DMS53 (cell line): ENCODE results near the gene KLK11.

Experiments
- DNase-seq: peaks from one replicate; lab custom pipeline; 2025; lab: John Stamatoyannopoulos, UW

Gene KLK11

DNA sequence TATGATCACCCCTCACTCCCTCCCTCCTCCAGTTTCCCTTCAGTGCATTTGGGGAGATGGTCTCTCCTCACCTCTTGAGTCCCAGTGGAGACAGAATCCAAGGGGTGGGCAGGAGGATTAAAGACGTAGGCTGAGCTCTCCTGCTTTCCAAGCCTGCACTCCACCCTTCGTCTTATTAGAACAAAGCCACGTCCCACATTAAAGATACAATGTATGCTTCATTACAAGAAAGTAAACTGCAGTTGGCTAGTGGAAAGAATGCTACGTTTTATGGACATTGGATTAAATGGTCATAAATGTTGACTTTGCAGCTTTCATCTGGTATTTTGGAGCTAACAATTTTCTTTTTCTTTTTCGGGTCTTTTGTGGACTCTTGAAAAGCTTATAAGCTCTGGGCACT, 1.5 kb upstream of the KLK11 start:
- DNase-seq: no peak

DNA sequence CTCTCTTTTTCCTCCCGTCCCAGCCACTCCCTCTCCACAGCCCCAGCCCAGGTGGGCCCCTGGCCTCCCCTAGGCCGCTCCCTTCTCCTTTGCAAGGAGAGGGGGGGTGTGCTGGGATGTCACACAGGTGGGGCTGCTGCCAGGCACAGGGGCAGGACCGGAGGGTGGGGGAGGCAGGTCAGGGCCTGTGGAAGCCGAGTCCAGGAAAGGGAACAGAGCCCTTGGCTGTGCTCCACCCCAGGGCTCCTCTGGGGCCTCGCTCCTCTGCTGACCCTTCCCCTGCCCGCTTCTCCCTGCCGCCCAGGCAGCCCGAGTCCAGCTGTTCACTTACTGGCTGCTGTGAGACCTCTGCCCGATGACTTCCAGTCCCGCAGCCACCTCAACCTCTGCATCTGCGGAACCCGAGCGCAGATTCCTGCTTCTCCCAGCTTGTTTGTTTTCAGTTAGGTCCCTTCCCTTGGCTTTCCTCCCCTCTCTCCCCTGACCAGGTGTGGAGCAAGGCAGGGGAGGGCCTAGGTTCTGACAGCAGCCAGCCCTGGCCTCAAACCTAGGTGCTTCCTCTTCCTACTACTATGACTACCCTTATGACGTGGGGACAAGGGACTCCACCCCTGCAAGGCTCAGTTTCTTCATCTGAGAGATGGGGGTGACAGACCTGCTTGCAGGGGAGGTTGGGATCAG, 850 bp upstream of the KLK11 start:
- peak; percentile 86 for DNase-seq

DNA sequence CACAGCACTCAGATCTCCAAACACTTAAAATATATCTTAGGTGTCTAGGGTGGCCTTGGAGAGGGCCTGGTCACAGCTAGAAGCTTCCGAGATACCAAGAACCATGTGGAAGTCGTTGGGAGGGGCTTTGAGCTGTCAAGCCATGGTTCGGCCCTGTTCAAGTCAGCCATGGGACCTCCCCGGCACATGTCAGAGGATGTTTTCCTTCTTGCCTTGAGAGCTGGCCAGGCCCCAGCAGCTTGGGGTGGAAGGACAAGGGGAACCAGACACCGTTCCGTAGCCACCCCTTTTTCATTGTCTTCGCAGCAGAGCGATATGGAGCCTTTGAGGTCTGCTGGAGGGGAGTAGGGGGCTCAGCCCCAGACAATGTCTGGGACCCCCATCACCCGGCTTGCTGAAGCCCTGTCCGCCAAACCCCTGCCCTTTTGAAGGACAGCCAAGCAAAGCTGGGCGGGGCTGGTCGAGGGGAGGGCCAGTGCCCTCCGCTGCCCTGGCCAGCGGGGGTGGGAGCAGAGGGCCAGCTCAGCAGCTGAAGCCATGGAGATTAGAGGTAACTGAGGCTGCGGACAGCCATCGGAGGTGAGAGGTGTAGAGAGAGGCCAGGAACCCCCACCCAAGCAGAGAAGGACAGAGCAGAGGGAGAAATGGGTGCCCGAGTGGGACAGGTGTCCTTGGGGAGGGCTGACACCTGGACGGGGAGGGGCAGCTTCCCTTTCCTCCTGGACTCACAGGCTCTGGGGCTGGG, 435 bp downstream of the KLK11 start:
- peak; percentile 80 for DNase-seq

DNA sequence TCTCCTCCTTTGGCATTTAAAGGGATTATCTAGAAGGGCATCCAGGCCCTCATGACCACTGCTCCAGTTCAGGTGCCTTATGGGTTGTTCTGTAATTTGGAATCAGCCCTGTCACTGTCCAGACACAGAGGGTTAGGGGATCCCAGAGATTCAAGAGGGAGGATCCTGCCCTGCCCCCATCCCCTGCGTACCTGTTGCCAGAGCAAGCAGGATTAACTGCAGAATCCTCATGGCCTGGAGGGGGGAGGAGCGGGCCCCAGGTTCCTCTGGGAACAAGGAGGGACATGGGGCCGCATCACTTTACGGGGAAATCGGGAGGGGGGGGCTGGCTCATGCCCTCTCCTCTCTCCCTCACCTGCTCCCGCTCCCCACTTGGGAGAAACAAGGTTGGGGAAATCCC, 1.0 kb downstream of the KLK11 start:
- peak; percentile 83 for DNase-seq

DNA sequence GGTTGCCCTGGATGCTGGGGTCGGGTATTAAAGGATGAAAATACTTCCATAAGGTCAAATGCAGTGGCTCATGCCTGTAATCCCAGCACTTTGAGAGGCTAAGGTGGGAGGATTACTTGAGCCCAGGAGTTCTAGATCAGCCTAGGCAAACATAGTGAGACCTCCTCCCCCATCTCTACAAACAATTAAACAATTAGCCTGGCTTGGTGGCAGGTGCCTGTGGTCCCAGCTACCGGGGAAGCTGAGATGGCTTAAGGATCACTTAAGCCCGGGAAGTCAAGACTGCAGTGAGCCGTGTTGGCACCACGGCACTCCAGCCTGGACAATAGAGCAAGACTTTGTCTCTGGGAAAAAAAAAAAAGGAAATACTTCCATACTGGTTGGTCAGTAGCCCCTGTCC, 1.5 kb downstream of the KLK11 start:
- peak; percentile 93 for DNase-seq

DNA sequence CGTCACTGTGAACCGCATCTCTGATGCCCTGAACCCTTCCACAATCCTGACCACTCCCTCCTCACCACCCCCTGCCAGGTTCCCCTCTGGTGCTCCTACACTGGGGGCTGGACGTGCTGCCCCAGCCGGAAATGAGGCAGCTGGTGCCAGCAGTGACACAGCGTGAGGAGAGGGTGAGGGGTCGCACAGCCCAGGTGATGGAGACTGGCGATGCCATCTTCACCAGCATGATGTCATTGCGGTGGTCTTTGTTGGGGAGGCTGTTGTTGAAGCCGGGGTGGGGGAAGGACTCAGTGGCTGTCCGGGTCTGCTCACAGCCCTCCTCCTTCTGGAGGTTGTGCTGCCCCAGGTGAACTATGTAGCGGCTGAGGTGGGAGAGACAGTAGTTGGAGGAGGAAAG, 2.5 kb downstream of the KLK11 start:
- no peak for DNase-seq

DNA sequence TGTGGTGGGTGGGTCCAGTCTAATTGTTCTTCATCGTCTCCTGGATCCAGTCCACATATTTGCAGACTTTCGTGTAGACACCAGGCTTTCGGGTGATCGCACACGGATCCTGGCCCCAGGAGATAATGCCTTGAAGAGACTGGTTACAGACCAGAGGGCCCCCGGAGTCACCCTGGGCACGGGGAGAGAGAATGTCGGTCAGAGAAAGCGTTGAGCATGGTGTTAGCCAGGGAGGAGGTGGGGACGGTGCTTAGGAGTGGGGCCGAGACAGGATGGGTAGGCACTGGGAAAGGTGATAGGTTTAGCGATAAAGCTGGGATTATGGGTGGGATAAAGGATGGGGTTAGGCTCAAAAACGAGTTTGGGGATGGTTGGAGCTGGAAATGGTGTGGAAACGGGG, 3.9 kb downstream of the KLK11 start:
- DNase-seq: no peak

DNA sequence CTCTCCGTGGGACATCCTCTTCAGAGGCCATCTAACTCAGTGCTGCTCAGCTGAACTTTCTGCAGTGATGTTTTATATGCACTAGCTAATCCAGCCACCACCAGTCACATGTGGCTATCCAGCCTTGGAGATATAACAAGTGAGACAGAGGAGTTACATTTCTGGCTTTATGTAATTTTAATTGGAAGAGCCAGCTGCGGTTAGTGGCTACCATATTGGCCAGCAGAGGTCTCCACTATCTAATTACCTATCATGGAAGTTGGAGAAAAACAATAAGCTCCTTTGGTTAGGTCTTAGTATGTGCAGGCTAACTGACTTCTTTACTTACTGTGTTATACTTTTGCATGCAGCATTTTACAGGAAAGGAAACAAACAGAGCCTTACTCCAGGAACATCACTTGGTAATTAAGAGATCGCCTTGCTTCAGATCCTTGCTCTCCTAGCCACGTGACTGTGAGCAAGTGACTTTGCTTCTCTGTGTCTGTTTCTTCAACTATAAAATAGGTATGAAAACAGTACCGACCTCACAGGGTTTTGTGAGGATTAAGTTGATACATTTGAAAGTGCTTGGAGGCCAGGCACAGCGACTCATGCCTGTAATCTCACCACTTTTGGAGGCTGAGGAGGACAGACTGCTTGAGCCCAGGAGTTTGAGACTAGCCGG, 5.3 kb downstream of the KLK11 start:
- DNase-seq: peak; percentile 87

DNA sequence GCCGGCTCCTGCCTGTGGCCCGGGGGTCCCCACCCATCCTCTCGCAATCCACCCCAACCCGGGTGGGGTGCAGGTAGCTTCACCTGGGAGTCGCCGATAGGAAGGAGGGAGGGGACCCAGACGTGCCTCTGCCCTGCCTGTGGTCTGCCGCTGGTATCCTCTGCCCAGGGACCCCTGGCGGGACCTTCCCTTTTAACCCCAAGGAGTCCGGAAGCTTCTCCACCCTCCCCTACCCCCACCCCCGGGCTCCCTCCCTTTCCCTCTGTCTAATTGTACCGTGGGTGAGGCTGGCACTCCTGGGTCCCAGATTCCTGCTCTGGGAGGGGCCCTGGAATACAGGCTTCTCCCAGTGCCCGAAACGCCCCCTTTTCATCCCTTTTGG, 6.9 kb downstream of the KLK11 start, which contains the start of gene KLK10:
Gene KLK10 (minus strand): TSS at position 166 of the 382 bp plus-strand sequence. CDS start 579 bp downstream, outside the sequence.
- DNase-seq: no peak

DNA sequence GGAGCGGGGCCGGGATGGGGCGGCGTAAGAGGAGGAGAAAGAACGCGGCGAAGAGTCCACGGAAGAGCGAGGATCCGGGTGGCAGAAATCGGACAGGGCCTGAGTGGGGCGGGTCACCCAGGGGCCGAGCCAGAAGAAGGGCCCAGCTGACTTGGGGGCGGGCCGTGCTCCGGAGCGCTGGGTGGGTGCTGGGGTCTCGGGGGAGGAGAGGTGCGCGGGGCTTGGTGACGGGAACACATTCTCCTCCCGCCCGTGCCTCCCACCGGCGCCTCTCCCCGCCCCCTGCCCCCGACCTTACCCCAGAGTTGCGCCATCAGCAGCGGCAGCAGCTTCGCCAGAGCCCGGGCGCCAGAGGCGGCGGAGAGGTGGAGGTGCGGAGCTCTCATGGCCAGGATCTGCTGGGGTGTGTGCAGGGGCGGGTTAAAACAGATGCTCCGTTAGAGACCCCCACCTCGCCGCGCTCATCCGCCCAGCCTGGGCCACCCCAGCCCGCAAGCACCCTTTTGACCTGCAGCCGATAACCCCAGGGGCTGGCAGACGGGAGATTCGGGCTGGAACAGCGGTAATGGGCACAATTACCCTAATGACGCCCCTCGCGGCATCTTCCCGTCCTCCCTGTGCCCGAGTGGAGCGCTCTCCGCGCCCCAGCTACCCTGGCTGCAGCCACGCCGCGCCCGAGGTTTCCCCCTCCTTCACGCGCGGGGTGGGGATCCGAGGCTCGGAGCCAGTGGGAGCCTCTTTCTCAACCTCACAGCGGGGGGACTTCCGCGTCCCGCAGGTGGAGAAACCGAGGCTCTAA, 7.5 kb downstream of the KLK11 start:
- peak; percentile 70 for DNase-seq

DNA sequence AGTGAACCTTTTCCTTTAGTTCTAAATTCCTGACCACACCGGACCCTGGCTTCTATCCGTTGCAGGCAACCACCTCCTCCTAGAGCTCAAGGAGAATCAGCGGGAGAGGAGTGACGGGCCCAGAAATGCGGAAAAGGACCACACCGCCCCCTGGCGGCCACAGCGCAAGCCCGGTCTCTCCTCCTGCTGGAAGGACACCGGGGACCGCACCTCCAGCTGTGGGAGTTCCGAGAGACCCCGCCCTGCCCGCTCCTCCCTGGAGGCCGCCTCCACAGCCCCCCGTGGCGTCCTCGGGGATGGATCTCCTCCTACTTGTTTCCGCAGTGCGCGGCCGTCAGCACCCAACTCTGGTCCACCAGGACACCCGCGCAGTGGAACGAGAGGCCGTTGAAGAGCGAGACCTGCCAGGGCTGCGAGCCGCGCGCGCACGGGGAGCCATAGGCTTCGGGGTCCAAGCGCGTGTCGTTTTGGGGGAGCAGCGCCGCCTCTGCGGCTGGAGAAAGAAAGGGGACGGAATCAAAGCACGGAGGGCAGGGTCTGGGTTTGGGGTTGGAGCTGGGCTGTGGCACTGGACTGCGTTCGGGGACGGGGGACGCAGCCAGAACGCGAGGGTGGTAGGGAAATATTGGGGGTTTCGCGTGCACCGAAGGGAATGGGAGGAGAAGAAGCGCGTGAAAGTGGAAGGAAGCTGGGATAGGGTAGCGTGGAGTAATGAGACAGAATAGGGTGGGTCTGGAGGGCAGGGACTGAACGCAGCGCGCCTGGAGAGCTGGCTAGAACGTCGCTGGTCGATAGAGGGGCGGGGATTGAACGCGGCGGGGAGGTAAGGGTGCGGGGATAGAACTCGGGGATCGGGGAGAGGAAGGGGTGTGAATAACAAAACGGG, 9.4 kb downstream of the KLK11 start:
- DNase-seq: peak; percentile 86

DNA sequence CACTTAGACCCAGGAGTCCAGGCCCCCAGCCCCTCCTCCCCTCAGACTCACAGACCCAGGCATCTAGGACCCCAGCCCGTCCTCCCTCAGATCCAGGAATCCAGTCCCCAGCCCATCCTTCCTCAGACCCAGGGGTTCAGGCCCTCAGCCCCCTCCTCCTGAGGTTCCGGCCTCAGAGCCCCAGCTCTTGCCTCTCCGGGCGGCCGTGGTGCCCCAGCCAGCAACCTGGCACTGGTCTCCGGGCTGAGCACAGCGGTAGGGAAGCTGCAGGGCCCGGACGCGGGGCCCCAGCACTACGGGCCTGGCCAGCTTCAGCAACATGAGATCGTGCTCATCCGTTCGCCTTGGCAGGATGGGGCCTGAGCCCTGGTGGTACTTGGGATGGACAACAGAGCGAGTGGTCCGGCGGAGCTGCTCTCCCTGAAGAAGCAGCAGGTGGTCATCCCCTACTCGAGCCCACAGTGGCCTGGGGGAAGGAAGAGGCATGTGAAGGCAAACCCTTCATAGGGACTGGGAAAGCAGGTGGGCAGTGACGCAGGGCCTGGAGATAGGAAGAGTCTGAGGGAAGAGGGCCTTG, 10.6 kb downstream of the KLK11 start:
- no peak for DNase-seq

DNA sequence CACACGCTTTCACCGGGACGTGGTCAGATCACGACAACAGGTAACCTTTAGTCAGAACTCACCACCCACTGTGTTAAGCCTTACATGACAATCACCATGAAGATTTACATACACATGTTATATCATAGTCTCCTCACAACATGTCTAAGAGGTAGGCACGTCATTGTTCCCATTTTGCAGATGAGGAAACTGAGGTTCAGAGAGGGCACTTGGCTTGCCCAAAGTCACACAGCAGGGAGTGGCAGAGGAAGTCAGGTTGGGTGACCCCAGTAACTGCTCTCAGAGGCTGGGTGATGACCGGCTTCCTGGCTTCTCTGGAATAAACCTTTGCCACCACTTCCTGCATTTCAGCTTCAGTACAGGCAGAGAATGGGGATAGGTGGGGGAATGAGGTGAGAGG, 12.2 kb downstream of the KLK11 start:
- no peak for DNase-seq

DNA sequence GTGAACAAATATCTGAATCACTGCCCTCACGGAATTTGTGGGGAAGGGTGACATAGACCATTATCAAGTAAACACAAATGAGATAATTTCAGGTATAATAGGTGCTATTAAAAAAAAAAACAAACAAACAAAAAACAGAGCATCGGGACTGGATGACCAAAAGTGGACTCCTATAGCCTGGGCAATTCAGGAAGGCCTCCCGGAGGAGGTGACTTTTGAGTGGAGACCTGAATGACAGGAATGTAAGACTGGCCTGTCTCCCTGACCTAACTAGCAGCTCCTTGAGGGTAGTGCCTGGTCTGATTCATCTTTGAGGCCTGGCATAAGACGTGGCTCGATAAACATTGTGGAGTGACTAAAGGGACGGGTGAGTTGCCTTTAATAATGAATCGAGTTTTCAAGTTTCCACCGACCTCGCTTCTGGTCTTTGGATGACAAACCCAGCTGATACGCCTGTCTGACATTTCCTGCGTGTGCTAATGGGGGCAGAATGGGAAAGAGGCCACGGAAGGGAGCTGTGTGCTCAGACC, 13.7 kb downstream of the KLK11 start:
- DNase-seq: peak; percentile 22

DNA sequence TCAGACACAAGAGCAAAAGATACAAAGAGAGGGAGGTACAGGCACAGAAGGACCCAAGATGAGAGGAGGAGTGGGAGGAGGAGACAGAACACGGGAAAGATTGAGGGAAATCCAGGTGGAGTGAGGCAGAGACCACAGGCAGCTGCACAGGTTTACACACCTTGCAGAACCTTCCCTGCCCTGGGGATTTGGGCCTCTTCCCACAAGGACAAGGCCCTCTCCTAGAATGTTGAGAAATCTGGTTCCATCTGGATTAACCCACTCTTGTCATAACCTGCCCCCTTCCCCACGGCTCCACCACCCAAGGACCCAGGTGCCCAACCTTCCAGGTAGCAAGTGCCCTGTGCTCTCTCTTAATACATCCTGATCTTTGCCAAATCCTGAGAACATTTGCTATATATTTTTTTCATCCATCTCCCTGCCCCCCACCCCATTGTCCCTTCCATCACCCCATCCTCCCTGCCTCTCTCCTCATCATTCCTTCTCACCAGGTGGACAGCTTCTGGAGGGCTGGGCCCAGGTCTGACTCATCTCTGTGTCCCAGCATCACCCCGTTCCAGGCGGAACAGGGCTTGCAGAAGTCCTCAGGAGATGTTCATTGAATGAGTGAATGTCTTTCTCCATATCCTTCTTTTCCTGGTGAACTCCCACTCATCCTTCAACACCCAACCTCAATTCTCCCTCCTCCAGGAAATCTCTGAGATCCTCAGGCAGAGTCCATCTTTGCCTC, 16.2 kb downstream of the KLK11 start:
- DNase-seq: no peak

DNA sequence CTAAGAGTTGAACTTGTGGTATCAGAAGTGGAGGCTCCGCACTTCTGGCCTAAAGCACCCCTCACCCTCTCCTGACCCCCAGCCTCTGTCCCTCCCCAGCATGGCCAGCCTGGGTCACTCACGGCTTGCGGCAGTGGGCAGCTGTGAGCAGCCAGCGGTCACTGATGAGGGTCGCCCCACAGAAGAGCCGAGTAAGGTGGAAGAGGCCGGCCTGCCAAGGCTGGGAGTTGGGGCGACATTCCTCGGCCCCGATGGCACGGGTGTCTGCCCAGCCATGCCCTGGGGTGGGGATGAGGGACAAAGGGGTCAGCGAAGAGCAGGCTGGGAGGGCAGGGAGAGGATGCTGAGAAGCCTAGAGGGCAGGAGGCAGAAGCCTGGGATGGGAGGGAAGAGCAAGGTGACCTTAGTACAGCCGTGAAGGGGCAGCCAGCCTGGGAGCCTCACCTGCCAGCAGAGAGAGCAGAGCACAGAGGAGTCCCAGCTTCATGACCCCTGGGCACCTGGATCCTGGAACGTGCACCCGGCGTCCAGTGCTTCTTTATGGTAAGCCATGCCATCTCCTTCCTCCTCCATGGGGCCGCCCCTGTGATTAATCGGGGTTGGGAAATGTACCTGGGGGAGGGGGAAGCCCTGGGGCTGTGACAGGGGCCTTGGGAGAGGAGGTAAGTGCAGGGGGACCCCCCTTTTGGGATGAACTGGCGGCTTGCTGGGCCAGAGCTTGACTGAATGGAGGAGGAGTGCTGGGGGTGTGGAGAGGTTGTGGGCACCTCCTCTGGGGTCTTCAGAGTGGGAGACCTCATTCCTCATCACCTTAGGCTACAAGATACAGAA, 17.1 kb downstream of the KLK11 start:
- DNase-seq: no peak

DNA sequence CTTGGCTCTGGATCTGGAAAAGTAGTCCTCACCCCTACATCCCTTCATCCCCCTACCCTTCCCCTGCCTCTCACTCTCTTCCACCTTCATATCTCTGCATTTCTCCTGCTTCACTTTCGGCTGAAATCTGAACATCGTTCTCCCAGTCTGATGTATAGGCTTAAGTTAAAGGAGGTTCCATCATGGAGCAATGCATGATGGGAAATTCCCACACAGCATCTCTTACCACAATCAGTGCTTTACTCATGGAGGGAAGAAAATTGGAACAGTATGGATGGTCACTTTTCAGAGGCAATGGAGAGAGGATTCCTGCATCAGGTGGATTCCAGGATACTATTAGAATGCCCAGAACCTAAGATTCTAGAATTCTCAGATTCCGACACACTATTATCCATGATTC, 18.9 kb downstream of the KLK11 start:
- no peak for DNase-seq

DNA sequence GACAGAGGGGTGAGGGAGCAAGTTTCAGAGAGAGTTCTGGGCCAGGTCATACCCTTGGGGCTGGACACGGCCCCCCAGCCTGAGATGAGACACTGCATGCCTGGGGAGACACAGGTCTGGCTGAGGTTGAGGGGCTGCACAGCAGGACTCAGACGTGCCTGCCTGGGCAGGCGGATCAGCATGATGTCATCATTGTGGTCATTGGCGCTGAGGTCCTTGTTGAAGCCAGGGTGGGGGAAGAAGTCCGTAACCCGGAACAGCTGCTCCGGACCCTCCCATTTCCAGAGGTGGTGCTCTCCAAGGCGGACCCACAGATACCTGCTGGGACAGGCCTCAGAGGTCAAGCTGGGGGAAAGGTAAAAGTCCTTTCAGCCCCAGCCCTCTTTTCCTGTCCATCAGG, 20.0 kb downstream of the KLK11 start:
- no peak for DNase-seq

DNA sequence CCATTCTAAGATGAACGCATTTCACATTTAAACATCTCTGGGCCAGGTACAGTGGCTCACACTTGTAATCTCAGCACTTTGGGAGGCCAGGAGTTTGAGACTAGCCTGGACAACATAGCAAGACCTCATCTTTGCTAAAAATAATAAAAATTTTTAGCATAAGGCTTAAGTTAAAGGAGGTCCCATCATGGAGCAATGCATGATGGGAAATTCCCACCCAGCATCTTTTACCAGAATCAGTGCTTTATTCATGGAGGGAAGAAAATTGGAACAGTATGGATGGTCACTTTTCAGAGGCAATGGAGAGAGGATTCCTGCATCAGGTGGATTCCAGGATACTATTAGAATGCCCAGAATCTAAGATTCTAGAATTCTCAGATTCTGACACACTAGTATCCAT, 21.2 kb downstream of the KLK11 start:
- no peak for DNase-seq
